GM12865 (cell line): ENCODE results near the gene RXRA.

Experiments used
- DNase-seq: peaks from one replicate; pipeline ENCODE4 v3.0.0; 2010; ENCODE audit warnings: low read depth
- H3K4me3 ChIP-seq: 2 replicates; pipeline ENCODE4 v1.5.1; 2011; ENCODE audit warnings: mild to moderate bottlenecking, low read depth, low read length, control low read depth
- TF ChIP-seq, protein P1 (sequence below): IDR thresholded peaks from 2 replicates; pipeline ENCODE4 v1.5.1; 2011; ENCODE audit warnings: low read length, control low read depth, low read depth, inconsistent platforms; ENCODE audit not compliant: insufficient read depth; ENCODE audit errors: missing control alignments

RXRA gene

DNA sequence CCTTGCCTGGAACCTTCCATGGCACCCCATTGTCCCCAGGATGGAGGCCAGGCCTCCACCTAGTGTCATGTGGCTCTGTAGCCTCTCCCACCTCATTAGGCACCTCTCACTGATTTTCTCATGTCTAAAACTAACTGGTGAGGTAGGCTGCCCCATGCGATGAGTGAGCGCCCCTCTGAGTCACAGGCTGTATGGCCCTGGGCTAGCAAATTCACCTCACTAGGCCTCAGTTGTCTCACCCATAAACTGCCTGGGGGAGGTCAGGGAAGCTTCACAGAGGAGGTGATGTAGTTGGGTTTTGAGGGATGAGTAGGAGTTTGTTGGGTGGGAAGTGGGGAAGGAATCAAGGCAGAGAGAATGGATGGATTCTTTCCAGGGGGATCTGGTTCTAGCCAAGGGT lies 8.8 kb downstream of the RXRA start:
- TF ChIP-seq, protein P1, sequence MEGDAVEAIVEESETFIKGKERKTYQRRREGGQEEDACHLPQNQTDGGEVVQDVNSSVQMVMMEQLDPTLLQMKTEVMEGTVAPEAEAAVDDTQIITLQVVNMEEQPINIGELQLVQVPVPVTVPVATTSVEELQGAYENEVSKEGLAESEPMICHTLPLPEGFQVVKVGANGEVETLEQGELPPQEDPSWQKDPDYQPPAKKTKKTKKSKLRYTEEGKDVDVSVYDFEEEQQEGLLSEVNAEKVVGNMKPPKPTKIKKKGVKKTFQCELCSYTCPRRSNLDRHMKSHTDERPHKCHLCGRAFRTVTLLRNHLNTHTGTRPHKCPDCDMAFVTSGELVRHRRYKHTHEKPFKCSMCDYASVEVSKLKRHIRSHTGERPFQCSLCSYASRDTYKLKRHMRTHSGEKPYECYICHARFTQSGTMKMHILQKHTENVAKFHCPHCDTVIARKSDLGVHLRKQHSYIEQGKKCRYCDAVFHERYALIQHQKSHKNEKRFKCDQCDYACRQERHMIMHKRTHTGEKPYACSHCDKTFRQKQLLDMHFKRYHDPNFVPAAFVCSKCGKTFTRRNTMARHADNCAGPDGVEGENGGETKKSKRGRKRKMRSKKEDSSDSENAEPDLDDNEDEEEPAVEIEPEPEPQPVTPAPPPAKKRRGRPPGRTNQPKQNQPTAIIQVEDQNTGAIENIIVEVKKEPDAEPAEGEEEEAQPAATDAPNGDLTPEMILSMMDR = no peak
- no peak overlapping the region for H3K4me3 ChIP-seq
- DNase-seq = no peak

DNA sequence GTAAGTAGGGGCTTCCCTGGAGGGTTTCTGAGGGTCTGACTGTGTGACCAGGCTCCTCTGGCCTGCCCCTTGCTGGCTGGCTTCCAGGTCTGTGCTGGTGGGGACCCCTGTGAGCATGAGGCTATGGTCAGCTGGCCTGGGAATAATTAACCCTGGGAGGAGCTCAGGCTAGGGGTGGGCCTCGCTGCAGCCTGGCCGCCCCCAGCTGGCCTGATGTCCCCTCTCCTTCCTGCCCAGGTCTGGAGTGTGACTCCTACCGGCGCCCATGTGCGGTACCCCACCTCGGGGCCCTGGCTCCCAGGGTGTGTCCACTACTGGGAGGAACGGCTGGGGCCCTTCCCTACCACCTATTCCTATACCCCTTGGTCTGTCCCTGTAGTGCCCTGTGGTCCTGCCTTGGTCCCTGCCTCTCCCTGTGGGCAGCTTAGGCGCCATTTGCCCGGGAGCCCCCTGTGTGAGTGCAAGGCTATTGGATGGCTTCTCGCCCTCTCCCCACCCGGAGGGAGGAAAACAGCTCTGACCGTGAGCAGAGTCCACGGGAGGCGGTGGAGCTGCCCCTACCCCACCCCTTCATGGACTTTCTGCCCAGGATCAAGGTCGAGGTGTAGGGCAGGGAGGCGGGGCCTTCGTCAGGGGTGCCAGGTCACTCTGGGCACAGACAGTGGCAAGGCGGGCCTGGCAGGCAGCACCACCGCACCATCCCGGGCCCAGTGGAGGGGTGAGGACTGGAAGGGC lies 9.4 kb downstream of the RXRA start:
- H3K4me3 ChIP-seq = no peak overlapping the region
- TF ChIP-seq, protein P1 = no peak
- no peak for DNase-seq

DNA sequence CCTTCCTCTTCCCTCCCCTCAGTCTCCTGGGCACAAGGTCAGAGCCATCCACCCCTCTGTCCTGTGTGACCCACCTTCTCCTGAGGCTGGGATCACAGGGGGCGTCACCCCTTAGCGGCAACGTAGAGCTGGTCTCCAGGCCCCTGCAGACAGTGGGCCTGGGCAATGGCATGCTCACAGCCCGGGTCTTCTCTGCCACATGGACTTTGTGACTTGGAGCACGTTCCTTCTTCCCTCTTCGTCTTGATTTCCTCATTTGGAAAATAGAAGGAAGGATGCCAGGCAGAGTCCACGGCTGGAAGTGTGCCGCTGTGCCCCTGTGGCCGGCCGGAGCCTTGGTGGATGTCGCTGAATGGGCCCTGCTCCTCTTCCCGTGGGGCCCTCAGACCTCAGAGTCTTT lies 10.0 kb downstream of the RXRA start:
- DNase-seq = no peak
- TF ChIP-seq, protein P1 = no peak
- no peak overlapping the region for H3K4me3 ChIP-seq

DNA sequence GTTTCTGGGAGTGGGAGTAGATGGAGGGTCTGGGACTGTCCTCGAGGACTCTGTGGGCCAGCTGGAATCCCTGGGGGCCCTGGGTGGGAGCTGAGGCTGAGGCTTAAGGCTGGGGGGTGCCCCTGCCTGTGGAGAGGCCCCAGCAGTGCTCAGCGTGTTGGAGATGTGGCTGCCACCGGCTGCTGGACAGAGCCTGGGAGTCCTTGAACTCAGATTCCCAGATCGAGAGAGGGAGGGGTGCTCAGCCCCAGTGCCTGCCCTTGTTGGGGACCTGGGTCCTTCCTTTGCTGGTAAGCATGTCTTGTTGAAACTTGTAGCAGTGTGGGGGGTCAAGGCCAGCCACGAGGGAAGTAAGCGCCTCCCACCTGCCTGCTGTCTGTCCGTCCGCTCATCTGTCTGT lies 10.7 kb downstream of the RXRA start:
- TF ChIP-seq, protein P1 = no peak
- DNase-seq = no peak
- H3K4me3 ChIP-seq = no peak overlapping the region

DNA sequence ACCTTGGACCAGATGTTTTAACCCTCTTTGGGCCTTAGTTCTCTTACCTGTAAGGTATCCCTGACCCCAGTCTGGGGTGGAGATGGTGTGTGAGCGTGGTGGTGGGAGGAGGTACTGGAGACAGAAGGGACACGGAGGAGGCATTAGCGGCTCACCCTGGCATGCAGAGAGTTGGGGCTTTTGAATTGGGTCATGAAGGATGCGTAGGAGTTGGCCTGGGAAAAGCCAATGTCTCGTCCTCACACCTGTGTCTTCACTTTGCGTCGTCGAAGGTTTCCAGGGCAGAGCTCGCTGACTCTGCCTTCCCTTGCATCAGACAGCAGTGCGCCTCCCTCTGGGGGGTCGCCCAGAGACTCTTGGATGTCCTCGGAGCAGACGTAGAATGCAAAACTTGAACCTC lies 11.2 kb downstream of the RXRA start:
- TF ChIP-seq, protein P1 = no peak
- no peak for DNase-seq

DNA sequence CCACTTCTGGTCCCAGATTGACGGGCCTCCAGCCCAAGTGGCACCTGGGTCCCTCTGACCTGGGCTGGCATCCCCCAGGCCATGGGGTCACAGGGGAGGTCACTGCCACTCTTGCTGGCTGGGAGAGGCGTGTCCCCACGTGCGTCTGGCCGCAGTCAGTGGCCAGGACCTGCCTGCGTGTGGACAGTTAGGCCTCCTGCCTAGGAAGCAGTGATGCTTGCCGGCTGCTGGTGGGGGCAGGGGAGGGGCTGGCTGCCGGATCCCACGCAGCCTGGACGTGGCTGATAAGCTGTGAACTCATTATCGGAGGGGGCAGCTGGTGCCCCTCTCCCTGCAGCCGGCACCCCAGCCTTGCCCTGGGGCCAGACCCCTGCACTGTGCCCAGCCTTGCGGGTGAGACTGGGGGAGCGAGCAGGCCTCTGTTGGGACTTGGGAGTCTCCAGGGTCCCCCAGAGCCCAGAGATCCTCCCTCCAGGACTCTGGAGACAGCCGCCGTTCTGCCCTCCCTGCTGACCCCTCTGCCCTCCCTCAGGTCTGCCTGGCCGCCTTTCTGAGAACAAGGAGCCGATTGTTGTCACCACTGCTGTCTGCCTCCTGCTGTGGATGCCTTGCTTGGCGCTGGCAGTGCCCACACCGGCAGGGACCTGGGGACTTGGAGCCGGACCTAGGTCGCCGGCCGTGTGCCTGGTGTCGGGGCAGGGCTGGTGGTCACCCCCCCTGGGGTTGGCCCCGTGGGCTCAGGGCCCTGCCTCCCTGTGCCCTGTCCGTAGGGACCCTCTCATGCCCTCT lies 12.3 kb downstream of the RXRA start:
- DNase-seq = no peak
- no peak overlapping the region for H3K4me3 ChIP-seq

More for the DNA sequence above, 11.2 kb downstream of the RXRA start:
- H3K4me3 ChIP-seq = no peak overlapping the region

More for the DNA sequence above, 12.3 kb downstream of the RXRA start:
- TF ChIP-seq, protein P1 = no peak
